Measurements from ENCODE around the gene NR3C1. TPM values are rescaled to one million over a fixed set of nuclear protein-coding genes. Genes with fewer than 3 reads are reported as not detected.

Gene NR3C1
- total and polyA plus RNA-seq, 8 donors = 59.2 to 98.0 (median 66.6) TPM

GRCh38 chr5:143356855-143357583 lies 46.5 kb downstream of the NR3C1 start:
- intact Hi-C loops (cut with DNase I) = no loop called here
- ATAC-seq (no peak), DNase-seq (no peak)
- Histone ChIP-seq H3K4me1 (peaks cover 32 to 91% of the 10 kb centered on the region in 2 donors), H3K36me3 (no peaks in the 10 kb centered on the region), H3K27me3 (no peaks in the 10 kb centered on the region), H3K9me3 (no peaks in the 10 kb centered on the region), H3K27ac (no peak overlapping the region), H3K4me3 (no peak overlapping the region)
- no peak for TF ChIP-seq CTCF (IDR thresholded peaks at IDR 0.05)

GRCh38 chr5:143355710-143356109 lies 47.8 kb downstream of the NR3C1 start:
- intact Hi-C loops (cut with DNase I) = no loop called here
- ATAC-seq (peak; percentile 72), DNase-seq (peak in 3 of 4 donors; percentile 63 to 91 (median 84))
- TF ChIP-seq CTCF (IDR thresholded peaks at IDR 0.05) = no peak
- H3K9me3 ChIP-seq = no peaks in the 10 kb centered on the region
- no peaks in the 10 kb centered on the region for H3K36me3 ChIP-seq
- peaks cover 37 to 96% of the 10 kb centered on the region in 2 donors for H3K4me1 ChIP-seq
- peak overlapping the region in 1 of 2 donors; percentile 28 for H3K27ac ChIP-seq
- H3K4me3 ChIP-seq = no peak overlapping the region
- H3K27me3 ChIP-seq = no peaks in the 10 kb centered on the region

GRCh38 chr5:143354025-143354424 lies 49.5 kb downstream of the NR3C1 start:
- TF ChIP-seq CTCF (IDR thresholded peaks at IDR 0.05) = no peak
- H3K27ac ChIP-seq = peak overlapping the region; percentile 4 to 63
- no peaks in the 10 kb centered on the region for H3K27me3 ChIP-seq
- ATAC-seq (peak; percentile 51), DNase-seq (no peak)
- intact Hi-C loops (cut with DNase I) = no loop called here
- H3K9me3 ChIP-seq = no peaks in the 10 kb centered on the region
- H3K4me3 ChIP-seq = no peak overlapping the region
- H3K4me1 ChIP-seq = peaks cover 29 to 98% of the 10 kb centered on the region in 2 donors
- no peaks in the 10 kb centered on the region for H3K36me3 ChIP-seq

- H3K27me3 ChIP-seq = no peaks in the 10 kb centered on the region
- H3K4me3 ChIP-seq = no peak overlapping the region
- DNase-seq (no peak), ATAC-seq (no peak)
- no peak for TF ChIP-seq CTCF (IDR thresholded peaks at IDR 0.05)
- no peaks in the 10 kb centered on the region for H3K9me3 ChIP-seq
- H3K4me1 ChIP-seq = peaks cover 26 to 94% of the 10 kb centered on the region in 2 donors
- intact Hi-C loops (cut with DNase I) = no loop called here
- no peak overlapping the region for H3K27ac ChIP-seq
- no peaks in the 10 kb centered on the region for H3K36me3 ChIP-seq
Measured at GRCh38 chr5:143352691-143353090, 50.8 kb downstream of the NR3C1 start.

GRCh38 chr5:143350751-143351602 lies 52.5 kb downstream of the NR3C1 start:
- no peak for TF ChIP-seq CTCF (IDR thresholded peaks at IDR 0.05)

More at GRCh38 chr5:143350751-143351602, 52.5 kb downstream of the NR3C1 start:
- ATAC-seq (peak; percentile 30), DNase-seq (no peak)
- H3K27ac ChIP-seq = peak overlapping the region in 1 of 2 donors; percentile 45
- H3K36me3 ChIP-seq = no peaks in the 10 kb centered on the region
- intact Hi-C loops (cut with DNase I) = no loop called here
- H3K27me3 ChIP-seq = no peaks in the 10 kb centered on the region
- peaks cover 26 to 94% of the 10 kb centered on the region in 2 donors for H3K4me1 ChIP-seq
- H3K4me3 ChIP-seq = no peak overlapping the region
- H3K9me3 ChIP-seq = no peaks in the 10 kb centered on the region

All from left lung (tissue), 10 donors.